Natural killer cell treated with Interleukin-12 subunit alpha and Interleukin-12 subunit beta and Interleukin-15 and Interleukin-18, amount 100 ng/mL, for 72 hours (primary cell): ENCODE measurements around the gene DARS1. TPM values are rescaled to one million over a fixed set of nuclear protein-coding genes. Genes with fewer than 3 reads are reported as not detected.

ENCODE experiments used
- ATAC-seq, 2 donors: fragments of 150-1000 bp; cut with Tn5 transposase in 1 of 2; sonication (Bioruptor Pico), chemical (Tn5 transposase) in 1 of 2; 2 replicates each; pipeline ENCODE4 v1.10.0; 2021
- DNase-seq: peaks from one replicate; pipeline ENCODE4 v3.0.0; 2022; ENCODE audit warnings: low spot score
- H3K27ac Mint-ChIP-seq, 2 donors: 1 replicate in 1 of 2; 2 replicates in 1 of 2; pipeline ENCODE4 v1.8.0; 2022; ENCODE audit warnings: mixed read lengths in 2 of 2, mild to moderate bottlenecking in 1 of 2, moderate library complexity in 1 of 2
- H3K27me3 Mint-ChIP-seq, 2 donors: 1 replicate in 1 of 2; 2 replicates in 1 of 2; pipeline ENCODE4 v1.8.0; 2022; ENCODE audit warnings: mixed read lengths in 2 of 2
- H3K36me3 Mint-ChIP-seq: one replicate; pipeline ENCODE4 v1.8.0; 2022; ENCODE audit warnings: mixed read lengths
- H3K4me1 Mint-ChIP-seq, 2 donors: 1 replicate in 1 of 2; 2 replicates in 1 of 2; pipeline ENCODE4 v1.8.0; 2022; ENCODE audit warnings: low read depth in 2 of 2, mixed read lengths in 2 of 2, mild to moderate bottlenecking in 1 of 2
- H3K4me3 Mint-ChIP-seq: one replicate; pipeline ENCODE4 v1.8.0; 2022; ENCODE audit warnings: mixed read lengths
- H3K9me3 Mint-ChIP-seq: 2 replicates; pipeline ENCODE4 v1.8.0; 2022; ENCODE audit warnings: mixed read lengths
- total RNA-seq, 2 donors: library from RNA; stranded (reverse); gene quantifications; one replicate each; pipeline ENCODE4 v1.2.3, GENCODE V29; 2022

The DARS1 gene
- 100 to 1,000 TPM; 113 to 116 TPM for total RNA-seq

DNA sequence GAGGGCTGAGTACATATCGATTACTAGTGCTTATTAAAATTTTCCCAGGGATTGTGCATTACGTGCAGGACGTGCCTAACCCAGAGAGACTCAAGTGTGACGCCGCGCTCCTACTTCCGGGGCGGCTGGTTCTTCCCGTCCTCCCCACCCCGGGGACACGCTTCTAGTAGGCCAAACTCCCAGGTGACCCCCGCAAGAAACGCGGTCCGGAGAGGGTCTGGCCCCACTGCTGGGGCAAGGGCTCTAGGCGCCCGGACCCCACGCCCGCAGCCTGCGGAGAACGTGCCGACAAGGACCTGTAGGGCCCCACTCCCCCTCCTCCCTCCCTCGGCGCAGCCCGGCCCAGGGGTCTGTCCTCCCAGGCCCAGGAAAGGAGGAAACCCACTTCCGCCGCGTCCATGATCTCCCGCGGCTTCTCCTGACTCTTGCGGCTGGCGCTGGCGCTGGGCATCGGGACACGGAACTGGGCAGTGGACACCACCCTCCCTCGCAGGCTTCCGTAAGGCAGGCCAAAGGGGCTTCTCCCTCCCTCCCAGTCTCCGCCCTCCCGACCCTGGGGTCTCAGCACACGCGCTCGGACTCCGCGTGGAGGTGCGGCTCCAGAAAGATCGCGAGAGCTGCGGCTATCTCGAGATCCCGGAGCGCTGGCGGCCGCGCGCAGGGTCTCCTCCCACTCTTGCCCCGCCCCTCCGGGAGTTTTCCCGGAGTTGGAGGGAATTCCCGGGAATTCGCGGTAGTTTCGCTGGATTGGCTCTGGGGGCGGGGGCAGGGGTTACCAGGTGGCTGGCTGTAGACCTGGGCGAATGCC, at the start of gene DARS1:
Gene DARS1 (minus strand): TSS at position 609 of the 808 bp plus-strand sequence. CDS start 158 bp downstream, at position 451.
- Mint-ChIP-seq H3K36me3 (peaks cover 18% of the 10 kb centered on the region), H3K4me1 (peaks cover 24 to 27% of the 10 kb centered on the region in 2 donors), H3K4me3 (peak within 1 kb of the TSS; percentile 90), H3K9me3 (no peaks in the 10 kb centered on the region), H3K27me3 (no peaks in the 10 kb centered on the region), H3K27ac (peak within 1 kb of the TSS; percentile 99 to 100)
- ATAC-seq, result peak; percentile 93 to 94
- peak; percentile 92 for DNase-seq

DNA sequence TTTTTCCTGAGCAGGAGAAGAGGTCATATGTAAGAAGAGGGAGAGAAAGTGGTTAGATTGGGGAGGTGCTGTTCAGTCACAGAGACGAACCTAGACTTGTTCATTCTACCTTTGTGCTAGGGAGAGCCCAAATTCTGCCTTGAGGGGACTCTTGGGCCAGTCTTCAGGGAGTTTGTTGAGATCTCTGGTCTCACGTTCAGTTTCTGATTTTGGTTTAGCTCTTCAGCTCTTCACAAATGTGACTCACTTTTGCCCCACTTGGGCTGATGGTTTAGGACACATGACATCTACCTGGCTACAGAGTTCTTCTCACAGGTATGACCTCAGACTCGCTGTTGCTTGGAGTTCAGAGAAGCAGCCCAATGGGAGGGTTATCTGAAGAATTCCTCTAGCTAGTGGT, 49.2 kb upstream of the DARS1 start:
- peaks cover 2% of the 10 kb centered on the region for H3K9me3 Mint-ChIP-seq
- H3K4me1 Mint-ChIP-seq, result no peaks in the 10 kb centered on the region
- no peak for ATAC-seq
- no peak for DNase-seq
- no peaks in the 10 kb centered on the region for H3K36me3 Mint-ChIP-seq
- H3K27ac Mint-ChIP-seq, result no peak overlapping the region
- no peak overlapping the region for H3K4me3 Mint-ChIP-seq
- H3K27me3 Mint-ChIP-seq, result peaks cover 0 to 8% of the 10 kb centered on the region in 2 donors

DNA sequence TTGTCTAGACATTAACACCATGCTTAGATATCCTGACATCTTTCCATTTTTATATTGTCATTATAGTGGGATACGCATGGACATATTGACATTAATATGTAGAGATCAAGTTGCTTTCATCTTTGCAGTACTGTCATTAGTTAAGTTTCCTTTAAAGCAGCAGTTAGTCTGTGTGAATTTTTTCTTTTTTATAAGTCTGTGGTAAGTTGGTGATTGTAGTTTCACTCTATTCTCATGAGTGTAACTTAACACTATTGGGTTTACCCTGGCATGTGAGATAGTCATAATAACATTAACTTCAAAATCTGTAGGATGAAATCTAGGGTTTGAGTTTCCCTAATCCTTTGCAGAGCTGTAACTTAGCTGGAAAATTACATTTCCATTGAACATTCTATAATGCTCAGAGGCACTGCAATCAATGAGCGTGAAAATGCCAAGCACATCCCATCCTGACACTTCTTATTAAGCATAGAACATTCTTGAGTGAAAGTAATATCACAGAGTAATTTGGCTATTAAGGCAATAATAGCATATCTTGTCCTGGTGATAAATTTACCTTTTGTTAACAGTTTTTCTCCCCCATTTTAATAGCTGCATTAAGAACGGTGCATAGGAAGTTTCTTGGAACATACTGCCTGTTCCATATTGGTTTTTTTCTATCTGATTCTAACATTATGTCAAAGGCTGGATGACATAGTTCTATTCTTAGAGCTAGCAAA, 47.5 kb upstream of the DARS1 start:
- H3K4me3 Mint-ChIP-seq, result no peak overlapping the region
- H3K27ac Mint-ChIP-seq, result no peak overlapping the region
- no peaks in the 10 kb centered on the region for H3K36me3 Mint-ChIP-seq

GRCh38 chr2:136032192-136032591, 46.8 kb upstream of the DARS1 start:
- H3K27ac Mint-ChIP-seq, result no peak overlapping the region
- no peaks in the 10 kb centered on the region for H3K9me3 Mint-ChIP-seq
- peaks cover 0 to 7% of the 10 kb centered on the region in 2 donors for H3K27me3 Mint-ChIP-seq
- no peaks in the 10 kb centered on the region for H3K4me1 Mint-ChIP-seq
- no peaks in the 10 kb centered on the region for H3K36me3 Mint-ChIP-seq
- DNase-seq (no peak), ATAC-seq (no peak)
- H3K4me3 Mint-ChIP-seq, result no peak overlapping the region

More for the DNA sequence above, 47.5 kb upstream of the DARS1 start:
- peaks cover 0 to 4% of the 10 kb centered on the region in 2 donors for H3K27me3 Mint-ChIP-seq
- no peak for DNase-seq
- H3K9me3 Mint-ChIP-seq, result no peaks in the 10 kb centered on the region
- H3K4me1 Mint-ChIP-seq, result no peaks in the 10 kb centered on the region
- no peak for ATAC-seq

DNA sequence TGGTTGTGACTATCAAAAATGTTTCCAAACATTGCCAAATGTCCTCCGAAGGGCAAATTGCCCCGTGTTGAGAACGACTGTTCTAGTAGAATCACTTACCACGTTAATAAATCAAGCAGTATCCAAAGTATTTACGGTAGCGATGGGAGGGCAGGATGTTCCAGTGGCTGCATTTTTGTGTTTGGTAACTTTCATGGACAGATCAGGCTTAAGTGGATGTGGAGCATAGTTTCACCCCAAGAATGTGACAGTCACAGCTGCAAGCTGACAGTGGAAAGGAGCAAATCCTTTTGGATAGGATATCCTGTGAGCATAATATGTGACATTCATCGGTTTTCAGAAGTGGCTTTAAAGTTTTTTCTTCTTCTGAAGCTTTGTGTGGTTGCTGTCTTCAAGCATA, 46.3 kb upstream of the DARS1 start:
- DNase-seq, result no peak
- no peak overlapping the region for H3K27ac Mint-ChIP-seq
- no peak for ATAC-seq
- no peaks in the 10 kb centered on the region for H3K36me3 Mint-ChIP-seq
- no peaks in the 10 kb centered on the region for H3K4me1 Mint-ChIP-seq
- no peaks in the 10 kb centered on the region for H3K9me3 Mint-ChIP-seq
- H3K4me3 Mint-ChIP-seq, result no peak overlapping the region
- H3K27me3 Mint-ChIP-seq, result peaks cover 0 to 5% of the 10 kb centered on the region in 2 donors

DNA sequence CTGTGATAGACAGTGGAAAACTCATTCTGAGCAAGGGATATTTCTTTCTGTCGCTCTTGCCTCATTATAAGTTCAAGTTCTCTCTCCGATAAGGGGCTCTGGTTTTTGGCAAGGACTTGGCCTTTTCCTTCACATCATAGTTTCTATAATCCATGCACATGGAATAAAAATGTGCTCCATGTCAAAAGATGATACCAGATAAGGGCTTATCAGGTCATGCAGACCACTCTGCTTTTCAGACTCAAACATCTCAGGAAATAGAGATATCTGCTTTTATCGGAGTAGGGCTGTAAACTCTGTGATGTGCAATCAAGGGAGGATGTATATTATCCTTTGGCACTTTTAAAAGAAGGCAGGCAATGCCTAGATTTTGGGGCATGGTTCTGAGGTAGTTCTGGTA, 45.0 kb upstream of the DARS1 start:
- H3K27me3 Mint-ChIP-seq, result peaks cover 0 to 5% of the 10 kb centered on the region in 2 donors
- H3K4me3 Mint-ChIP-seq, result no peak overlapping the region
- H3K4me1 Mint-ChIP-seq, result peaks cover 0 to 6% of the 10 kb centered on the region in 2 donors
- no peaks in the 10 kb centered on the region for H3K36me3 Mint-ChIP-seq
- no peak for ATAC-seq
- no peak for DNase-seq
- no peak overlapping the region for H3K27ac Mint-ChIP-seq
- H3K9me3 Mint-ChIP-seq, result no peaks in the 10 kb centered on the region

GRCh38 chr2:136029149-136029548, 43.7 kb upstream of the DARS1 start:
- ATAC-seq, result no peak
- Mint-ChIP-seq H3K27ac (no peak overlapping the region), H3K9me3 (no peaks in the 10 kb centered on the region), H3K27me3 (peaks cover 0 to 5% of the 10 kb centered on the region in 2 donors), H3K4me1 (peaks cover 0 to 9% of the 10 kb centered on the region in 2 donors), H3K36me3 (no peaks in the 10 kb centered on the region), H3K4me3 (no peak overlapping the region)
- DNase-seq, result no peak

GRCh38 chr2:136028001-136028400, 42.6 kb upstream of the DARS1 start:
- Mint-ChIP-seq H3K4me3 (no peak overlapping the region), H3K9me3 (no peaks in the 10 kb centered on the region)
- no peak for ATAC-seq

GRCh38 chr2:136027112-136027511, 41.7 kb upstream of the DARS1 start:
- DNase-seq, result no peak
- Mint-ChIP-seq H3K27me3 (peaks cover 0 to 5% of the 10 kb centered on the region in 2 donors), H3K4me3 (no peak overlapping the region), H3K4me1 (peaks cover 6 to 15% of the 10 kb centered on the region in 2 donors), H3K36me3 (no peaks in the 10 kb centered on the region), H3K27ac (no peak overlapping the region), H3K9me3 (no peaks in the 10 kb centered on the region)
- ATAC-seq, result no peak

More at GRCh38 chr2:136028001-136028400, 42.6 kb upstream of the DARS1 start:
- peaks cover 0 to 5% of the 10 kb centered on the region in 2 donors for H3K27me3 Mint-ChIP-seq
- DNase-seq, result no peak
- H3K4me1 Mint-ChIP-seq, result peaks cover 3 to 11% of the 10 kb centered on the region in 2 donors
- no peak overlapping the region for H3K27ac Mint-ChIP-seq
- no peaks in the 10 kb centered on the region for H3K36me3 Mint-ChIP-seq

DNA sequence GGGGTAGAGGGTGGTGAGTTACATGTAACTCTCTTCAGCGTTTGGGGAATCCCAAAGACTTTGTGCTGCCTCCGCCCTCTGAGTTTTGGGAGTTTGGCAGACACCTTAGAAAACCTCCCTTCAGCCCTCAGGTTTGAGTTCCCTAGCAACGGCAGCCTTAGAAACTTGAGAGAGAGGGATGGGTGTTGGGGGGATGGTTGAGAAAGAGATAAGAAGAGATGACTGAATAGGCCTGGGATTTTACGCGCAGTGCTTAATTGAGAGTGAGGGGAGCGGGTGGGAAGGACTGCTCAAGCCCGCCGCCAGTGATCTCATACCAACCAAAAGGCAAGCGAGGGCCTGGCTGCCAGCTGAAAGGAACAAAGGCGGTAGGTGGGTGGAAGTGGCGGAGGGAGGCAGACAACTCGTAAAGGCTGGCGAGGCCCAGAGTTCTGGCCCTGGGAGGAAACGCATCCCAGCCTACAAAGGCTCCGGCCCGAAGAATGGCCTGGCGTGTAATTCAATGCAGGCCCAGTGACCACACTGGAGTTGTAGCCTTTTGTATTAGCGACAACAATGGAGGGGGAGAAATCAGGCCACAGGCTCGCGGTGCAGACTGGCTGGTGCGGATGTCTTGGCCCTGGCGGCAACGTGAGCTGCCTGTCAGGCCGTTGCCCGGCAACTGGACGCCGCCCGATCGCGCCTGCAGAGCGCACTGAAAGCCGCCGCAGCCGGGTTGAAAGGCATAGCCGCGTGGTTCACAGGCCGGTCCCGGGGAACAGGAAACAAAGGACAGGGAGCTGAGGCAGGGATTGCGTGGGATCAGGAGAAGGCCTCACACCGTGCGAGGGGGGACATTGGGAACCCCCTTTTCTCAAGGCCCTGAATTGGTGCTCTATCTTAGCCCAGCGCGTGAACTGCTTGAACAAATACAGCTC, 39.9 kb upstream of the DARS1 start:
- Mint-ChIP-seq H3K27me3 (peaks cover 0 to 3% of the 10 kb centered on the region in 2 donors), H3K4me3 (no peak overlapping the region), H3K9me3 (no peaks in the 10 kb centered on the region), H3K4me1 (peaks cover 6 to 15% of the 10 kb centered on the region in 2 donors), H3K36me3 (no peaks in the 10 kb centered on the region), H3K27ac (no peak overlapping the region)
- DNase-seq, result peak; percentile 72
- peak; percentile 76 to 89 for ATAC-seq

DNA sequence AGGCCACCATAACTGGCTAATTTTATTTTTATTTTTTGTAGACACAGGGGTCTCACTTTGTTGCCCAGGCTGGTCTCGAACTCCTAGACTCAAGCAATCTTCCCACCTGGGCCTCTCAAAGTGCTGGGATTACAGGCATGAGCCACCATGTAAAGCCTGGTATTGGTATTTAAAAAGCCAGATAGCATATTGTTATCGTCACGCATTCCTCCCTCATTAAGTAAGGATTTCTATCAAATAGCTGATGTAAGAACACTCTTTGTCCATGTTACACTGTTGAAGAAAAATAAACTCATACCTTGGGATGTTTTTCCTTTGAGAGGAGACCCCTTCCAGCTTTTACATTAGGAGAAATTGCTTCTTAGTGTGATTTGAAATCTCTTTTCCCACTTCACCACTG, 39.2 kb upstream of the DARS1 start:
- Mint-ChIP-seq H3K4me1 (peaks cover 7 to 15% of the 10 kb centered on the region in 2 donors), H3K36me3 (no peaks in the 10 kb centered on the region), H3K4me3 (no peak overlapping the region), H3K27ac (no peak overlapping the region), H3K27me3 (peaks cover 0 to 3% of the 10 kb centered on the region in 2 donors), H3K9me3 (no peaks in the 10 kb centered on the region)
- no peak for DNase-seq
- ATAC-seq, result no peak

DNA sequence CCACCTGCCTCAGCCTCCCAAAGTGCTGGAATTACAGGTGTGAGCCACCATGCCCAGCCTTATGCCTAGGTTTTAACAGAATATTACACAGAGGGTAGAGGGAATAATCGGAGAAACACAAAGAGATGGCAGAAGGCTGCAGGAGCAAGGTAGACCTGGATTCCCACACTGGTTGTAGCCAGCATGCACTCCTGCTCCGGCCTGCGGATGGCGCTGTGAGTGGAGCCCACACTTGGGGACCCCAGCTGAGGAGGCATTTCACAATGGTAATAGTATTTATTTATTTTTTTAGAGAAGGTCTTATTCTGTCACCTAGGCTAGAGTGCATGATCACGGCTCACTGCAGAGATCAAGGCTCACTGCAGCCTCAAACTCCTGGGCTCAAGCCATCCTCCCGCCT, 38.8 kb upstream of the DARS1 start:
- DNase-seq (no peak), ATAC-seq (no peak)
- no peaks in the 10 kb centered on the region for H3K9me3 Mint-ChIP-seq
- no peaks in the 10 kb centered on the region for H3K36me3 Mint-ChIP-seq
- H3K27ac Mint-ChIP-seq, result no peak overlapping the region
- H3K27me3 Mint-ChIP-seq, result peaks cover 0 to 3% of the 10 kb centered on the region in 2 donors
- H3K4me1 Mint-ChIP-seq, result peaks cover 11 to 17% of the 10 kb centered on the region in 2 donors
- H3K4me3 Mint-ChIP-seq, result no peak overlapping the region

- ATAC-seq, result no peak
- Mint-ChIP-seq H3K27ac (no peak overlapping the region), H3K27me3 (peaks cover 0 to 6% of the 10 kb centered on the region in 2 donors), H3K4me1 (peaks cover 12 to 17% of the 10 kb centered on the region in 2 donors), H3K4me3 (no peak overlapping the region), H3K36me3 (no peaks in the 10 kb centered on the region), H3K9me3 (no peaks in the 10 kb centered on the region)
- DNase-seq, result no peak
Observed at GRCh38 chr2:136023416-136023815, 38.0 kb upstream of the DARS1 start.
